GF-D8 (cell line): ENCODE results near the gene CAB39L.
A peak's percentile ranks its signal among the peaks of the same experiment; 100 is the strongest.

Source experiments
- DNase-seq: peaks from one replicate; lab custom pipeline; 2025; lab: John Stamatoyannopoulos, UW

The CAB39L gene

GRCh38 chr13:49443704-49444523 is at the start of gene CAB39L, which contains the start of gene SETDB2:
TSS of gene CAB39L (minus strand) at chr13:49444064. CDS start at chr13:49382910, 61,154 bp downstream.
TSS of gene SETDB2 (plus strand) at chr13:49444274. CDS start at chr13:49451894, 7,620 bp downstream.
- DNase-seq = peak; percentile 100

- no peak for DNase-seq
Measured at GRCh38 chr13:49488563-49488962, 44.7 kb upstream of the CAB39L start.

GRCh38 chr13:49481788-49482187 is 37.9 kb upstream of the CAB39L start:
- DNase-seq = no peak

DNA sequence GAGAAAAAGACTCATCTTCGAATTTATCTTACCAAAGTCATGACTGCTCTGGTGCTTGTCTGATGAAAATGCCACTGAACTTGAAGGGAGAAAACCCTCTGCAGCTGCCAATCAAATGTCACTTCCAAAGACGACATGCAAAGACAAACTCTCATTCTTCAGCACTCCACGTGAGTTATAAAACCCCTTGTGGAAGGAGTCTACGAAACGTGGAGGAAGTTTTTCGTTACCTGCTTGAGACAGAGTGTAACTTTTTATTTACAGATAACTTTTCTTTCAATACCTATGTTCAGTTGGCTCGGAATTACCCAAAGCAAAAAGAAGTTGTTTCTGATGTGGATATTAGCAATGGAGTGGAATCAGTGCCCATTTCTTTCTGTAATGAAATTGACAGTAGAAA is 32.7 kb upstream of the CAB39L start:
- no peak for DNase-seq

DNA sequence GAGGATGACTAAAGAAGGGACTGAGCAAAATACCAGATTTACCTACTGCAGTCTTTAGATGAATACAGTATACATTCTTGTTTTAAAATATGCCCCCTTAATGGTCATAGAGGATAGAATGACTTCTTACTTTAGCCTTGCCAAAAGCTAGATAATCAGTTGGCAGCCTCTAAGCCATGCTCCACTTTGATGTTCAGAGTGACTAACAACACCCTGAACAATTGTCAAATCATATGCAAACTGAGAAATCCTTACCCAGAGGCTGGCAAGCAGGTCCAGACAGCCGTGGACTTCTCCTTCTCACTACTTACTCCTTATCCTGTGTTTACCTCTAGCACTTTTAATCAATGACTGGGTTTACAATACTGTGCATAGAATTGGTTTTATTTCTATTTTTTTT is 28.3 kb upstream of the CAB39L start:
- no peak for DNase-seq

- DNase-seq = no peak
Measured at GRCh38 chr13:49466292-49466838, 22.5 kb upstream of the CAB39L start.

DNA sequence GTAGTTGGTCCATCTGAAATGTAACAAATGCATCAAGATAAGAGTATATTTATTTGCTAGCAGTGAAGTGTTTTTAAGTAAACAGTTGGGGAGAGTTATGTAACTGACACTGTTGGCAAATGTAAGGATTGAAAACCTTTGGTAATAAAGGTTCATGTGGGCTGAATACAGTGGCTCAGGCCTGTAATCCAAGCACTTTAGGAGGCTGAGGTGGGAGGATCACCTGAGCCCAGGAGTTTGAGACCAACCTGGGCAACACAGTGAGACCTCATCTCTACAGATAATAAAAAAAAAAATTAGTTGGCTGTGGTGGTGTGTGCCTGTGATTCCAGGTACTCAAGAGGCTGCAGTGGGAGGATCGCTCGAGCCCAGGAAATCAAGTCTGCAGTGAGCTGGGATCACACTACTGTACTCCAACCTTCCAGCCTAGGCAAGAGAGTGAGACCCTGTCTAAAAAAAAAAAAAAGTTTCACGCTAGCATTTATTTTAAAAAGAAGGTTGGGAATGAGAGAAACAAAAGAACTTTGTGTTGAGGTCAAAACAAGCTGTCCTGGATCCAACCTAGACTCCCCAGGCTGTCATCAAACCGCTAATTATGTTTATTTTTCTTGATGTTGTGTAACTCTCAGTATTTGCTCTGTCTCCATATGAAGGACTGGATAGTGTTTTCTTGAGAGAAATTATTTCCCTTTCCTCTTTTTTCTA is 20.9 kb upstream of the CAB39L start:
- DNase-seq = no peak

- no peak for DNase-seq
Measured at GRCh38 chr13:49464085-49464484, 20.2 kb upstream of the CAB39L start.

- DNase-seq = no peak
Measured at GRCh38 chr13:49459580-49459979, 15.7 kb upstream of the CAB39L start.

DNA sequence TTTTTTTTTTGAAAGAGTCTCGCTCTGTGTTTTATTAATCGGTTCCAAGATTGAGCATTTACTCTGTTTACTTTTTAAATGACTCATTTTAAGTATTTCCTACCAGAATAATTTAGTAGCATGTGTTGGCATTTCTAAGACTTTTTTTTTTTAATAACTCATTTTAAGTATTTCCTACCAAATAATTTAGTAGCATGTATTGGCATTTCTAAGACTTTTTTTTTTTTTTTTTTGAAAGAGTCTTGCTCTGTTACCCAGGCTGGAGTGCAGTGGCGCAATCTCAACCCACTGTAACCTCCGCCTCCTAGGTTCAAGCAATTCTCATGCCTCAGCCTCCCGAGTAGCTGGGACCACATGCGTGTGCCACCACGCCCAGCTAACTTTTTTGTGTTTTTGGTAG is 13.4 kb upstream of the CAB39L start:
- DNase-seq = no peak

DNA sequence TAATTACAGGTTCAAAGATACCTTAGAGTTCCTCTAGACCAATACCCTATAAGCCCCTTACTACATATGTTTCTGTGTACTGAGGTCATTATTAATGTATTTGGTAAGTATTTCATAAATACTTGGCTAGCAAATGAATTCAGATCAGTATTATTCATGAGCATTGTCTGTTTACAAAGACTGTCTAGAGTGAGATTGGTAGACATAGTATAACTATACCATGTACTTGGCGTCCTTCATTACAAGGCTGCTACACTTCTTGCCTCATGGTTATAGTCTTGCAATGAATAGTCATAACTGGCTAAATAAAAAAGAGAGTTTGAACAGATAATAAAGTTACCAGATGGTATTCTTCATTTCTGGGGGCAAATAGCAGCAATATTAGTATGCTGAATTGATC is 12.3 kb upstream of the CAB39L start:
- DNase-seq = no peak

- DNase-seq = no peak
Measured at GRCh38 chr13:49455007-49455398, 11.1 kb upstream of the CAB39L start.

- no peak for DNase-seq
Measured at GRCh38 chr13:49454388-49455006, 10.6 kb upstream of the CAB39L start.

DNA sequence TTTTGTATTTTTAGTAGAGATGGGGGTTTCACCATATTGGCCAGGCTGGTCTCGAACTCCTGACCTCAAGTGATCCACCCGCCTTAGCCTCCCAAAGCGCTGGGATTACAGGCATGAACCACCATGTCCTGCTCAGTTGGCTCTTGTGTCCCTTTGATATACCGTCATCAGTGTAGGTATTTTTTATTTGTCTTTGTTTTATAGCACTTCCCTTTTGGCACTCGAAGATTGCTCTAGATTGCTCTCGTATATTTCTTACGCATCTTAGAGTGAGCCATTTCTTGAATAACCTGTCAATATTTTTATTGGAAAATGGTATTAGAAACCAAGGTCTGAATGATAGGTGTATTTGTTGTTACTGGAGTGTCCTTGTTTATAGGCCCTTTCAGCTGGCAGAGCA is 9.6 kb upstream of the CAB39L start:
- DNase-seq = no peak

DNA sequence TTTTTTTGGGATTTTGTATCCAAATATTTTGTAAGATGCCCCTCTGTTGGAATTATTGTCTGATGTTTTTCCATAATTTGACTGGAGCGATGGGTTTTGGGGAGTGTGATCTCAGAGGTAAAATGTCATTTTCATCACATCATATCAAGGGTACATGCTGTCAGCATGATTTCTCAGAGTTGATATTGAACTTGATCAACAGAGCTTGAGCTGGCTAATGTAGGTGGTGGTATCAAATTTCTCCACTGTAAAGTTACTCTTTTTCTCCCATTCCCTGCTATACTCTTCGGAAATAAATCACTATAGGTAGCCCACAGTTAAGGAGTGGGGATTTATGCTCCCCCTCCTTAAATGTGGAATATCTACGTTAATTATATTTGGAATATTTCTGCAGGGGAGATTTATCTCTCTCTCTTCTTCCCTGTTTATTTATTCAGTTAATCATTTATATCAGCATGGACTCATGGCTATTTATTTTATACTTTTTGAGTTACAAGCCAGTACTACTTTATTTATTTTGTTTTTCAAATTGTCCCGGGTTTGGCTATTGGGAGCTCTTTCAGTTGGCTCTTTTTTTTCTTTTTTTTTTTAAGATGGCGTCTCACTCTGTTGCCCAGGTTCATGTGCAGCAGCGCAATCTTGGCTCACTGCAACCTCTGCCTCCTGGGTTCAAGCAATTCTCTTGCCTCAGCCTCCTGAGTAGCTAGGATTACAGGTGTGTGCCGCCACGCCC is 9.0 kb upstream of the CAB39L start:
- DNase-seq = no peak

DNA sequence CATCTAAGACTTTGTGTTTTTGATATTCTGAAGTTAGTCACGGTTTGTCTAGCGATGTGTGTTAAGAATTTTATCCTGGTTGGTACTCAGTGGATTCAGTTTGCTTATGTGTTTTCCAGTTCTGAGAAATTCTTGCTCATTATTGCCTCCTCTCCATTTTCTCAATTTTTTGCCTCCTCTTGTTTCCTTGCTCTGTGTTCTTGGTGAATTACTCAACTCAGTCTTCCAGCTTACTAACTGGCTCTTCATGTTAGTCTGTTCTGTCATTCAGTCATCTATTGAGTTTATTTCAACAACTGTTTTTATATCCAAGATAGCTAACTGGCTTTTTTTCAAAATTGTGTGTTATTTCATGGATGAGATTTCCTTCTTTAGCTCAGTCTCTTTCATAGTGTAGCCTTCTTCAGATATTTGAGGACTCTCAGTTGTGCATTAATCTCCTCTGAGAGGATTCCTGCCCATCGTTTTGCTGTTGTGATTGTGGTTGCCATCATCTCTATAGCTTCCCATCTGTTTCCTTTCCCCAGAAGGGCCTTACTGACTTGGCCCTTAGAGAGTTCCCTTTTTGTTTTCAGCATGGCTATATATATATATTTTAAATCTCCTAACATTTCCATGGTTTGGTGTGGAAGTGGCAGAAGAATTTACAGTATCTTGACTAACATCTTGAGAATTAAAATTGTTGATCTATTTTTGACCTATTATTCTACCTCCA is 6.4 kb upstream of the CAB39L start:
- peak; percentile 33 for DNase-seq

DNA sequence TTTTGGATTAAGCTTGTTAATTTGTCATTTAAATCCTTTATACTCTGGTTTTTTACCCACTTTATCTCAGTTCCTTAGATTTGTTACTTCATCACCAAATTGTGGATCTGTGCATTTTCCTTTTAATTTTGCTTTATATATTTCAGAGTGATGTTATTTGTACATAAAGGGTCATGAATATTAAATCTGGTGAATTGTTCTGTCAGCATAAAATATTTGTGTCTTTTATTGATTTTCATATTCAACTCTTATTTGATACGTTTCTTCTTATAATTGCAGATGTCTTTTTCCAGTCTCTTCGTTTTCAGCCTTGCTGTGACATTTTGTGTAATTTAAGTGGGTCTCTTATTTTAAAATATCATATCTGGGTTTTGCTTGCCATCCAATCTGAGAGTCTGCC is 4.9 kb upstream of the CAB39L start:
- DNase-seq = no peak

DNA sequence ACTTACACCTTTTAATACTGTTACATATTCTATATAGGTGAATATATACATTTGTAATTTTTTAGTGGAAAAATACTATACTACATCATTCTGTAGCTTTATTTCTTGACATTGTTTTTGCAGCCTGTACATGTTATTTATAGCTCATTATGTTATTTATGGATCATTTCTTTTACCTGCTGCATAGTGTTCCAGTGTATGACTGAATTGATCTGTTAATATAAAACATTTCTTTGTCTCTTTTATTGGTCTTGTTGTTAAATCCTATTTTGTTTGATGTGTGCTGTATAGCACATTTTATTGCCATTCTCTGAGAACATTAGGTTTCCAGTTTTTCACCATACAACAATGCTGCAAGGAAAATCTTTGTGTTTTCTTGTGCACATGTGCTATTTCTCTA is 2.6 kb upstream of the CAB39L start:
- no peak for DNase-seq

GRCh38 chr13:49444524-49445395 is 896 bp upstream of the CAB39L start:
- DNase-seq = peak; percentile 87

DNA sequence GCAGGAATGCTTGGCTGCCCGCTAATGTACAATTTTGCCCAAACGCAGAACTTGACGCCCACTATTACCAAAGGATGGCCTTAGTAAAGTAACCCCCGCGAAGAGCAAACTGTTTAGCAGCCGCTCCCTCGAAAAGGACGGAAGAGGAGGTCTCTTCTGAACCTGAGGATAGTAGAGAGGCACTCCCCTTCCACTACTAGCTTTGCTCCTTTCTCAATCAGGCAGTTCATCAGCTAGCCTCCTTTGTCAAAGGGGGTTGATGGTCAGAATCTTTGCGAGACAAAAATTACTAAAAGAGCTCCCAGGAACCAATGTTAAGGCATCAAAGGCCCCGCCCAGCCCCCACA is 534 bp downstream of the CAB39L start:
- DNase-seq = no peak
